ENCODE measurements around the gene CNTN5. TPM values are rescaled to one million over a fixed set of nuclear protein-coding genes. Genes with fewer than 3 reads are reported as not detected.

CNTN5 gene
- total and polyA plus RNA-seq, 10 of the 15 experiments (the other 5 are each of a cell fraction or from before 2014, with no cell fraction given), result 0.01 TPM; not detected in 9

DNA sequence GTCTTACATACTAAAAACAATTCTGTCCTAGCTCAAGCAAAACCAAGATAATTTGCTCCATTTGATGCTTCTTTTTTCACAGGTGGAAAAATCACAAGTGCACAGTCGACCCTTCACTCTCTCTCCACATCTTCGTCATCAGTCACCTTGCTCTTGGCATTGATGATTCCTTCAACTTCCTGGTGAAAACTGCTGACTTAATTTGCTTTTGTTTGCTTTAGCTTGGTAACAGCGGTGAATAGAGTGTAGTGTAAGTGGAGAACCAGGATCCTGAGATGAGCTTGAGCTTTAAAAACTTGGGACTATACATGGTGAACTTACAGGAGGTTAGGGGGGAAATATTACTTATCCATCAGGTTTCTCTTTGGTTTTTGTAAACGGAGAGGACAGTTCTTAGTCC is 1335.3 kb downstream of the CNTN5 start (continued):
- no peak for TF ChIP-seq EED (IDR thresholded peaks at IDR 0.05; ENCODE audit: low read depth)

GRCh38 chr11:100359281-100359680 is 1338.5 kb downstream of the CNTN5 start:
- Histone ChIP-seq H3K4me1 (ENCODE audit: control insufficient read depth, insufficient read depth, low read length) (no peaks in the 10 kb centered on the region), H3K9me3 (replicated peaks; ENCODE audit: control insufficient read depth, insufficient read depth, low read length) (no peaks in the 10 kb centered on the region), H2AFZ (ENCODE audit: control insufficient read depth, low read depth, low read length) (no peak overlapping the region), H3K79me2 (ENCODE audit: control insufficient read depth, insufficient read depth, low read length) (no peaks in the 10 kb centered on the region), H3K9ac (ENCODE audit: control insufficient read depth, insufficient read depth, low read length) (no peak overlapping the region), H3K36me3 (ENCODE audit: control insufficient read depth in 2 of 2, insufficient read depth in 2 of 2, low read length in 1 of 2) (no peaks in the 10 kb centered on the region), H4K20me1 (ENCODE audit: control insufficient read depth, insufficient read depth) (no peaks in the 10 kb centered on the region), H3K27ac (ENCODE audit: control insufficient read depth, insufficient read depth) (no peak overlapping the region), H3K4me2 (ENCODE audit: control insufficient read depth, insufficient read depth) (no peak overlapping the region), H3K27me3 (replicated peaks in 1 of 2; ENCODE audit: control insufficient read depth in 2 of 2, insufficient read depth in 2 of 2, low read length in 1 of 2) (no peaks in the 10 kb centered on the region), H3K4me3 (no peak overlapping the region)
- no peak for ATAC-seq
- in situ Hi-C loops (cut with MboI), result no loop called here
- ChIA-PET SMC1A (ENCODE audit: uncharacterized antibody, unreplicated experiment) (no interaction called here), CTCF (no interaction called here), POLR2A (no interaction called here), RAD21 (ENCODE audit: unreplicated experiment) (no interaction called here)
- 31% methylated on average over 4 of the region's 4 CpGs for WGBS (ENCODE audit: insufficient coverage, insufficient replicate concordance, low lambda C conversion rate, missing lambda C conversion rate)
- TF ChIP-seq IKZF2 (IDR thresholded peaks at IDR 0.05), result no peak
- no peak for TF ChIP-seq ESRRA (IDR thresholded peaks at IDR 0.05; ENCODE audit: low read length)
- TF ChIP-seq TCF12 (IDR thresholded peaks at IDR 0.05; ENCODE audit: low read depth, low read length), result no peak
- no peak for TF ChIP-seq GATAD2B (conservative IDR thresholded peaks at IDR 0.05; ENCODE audit: low read depth)
- no peak for TF ChIP-seq IKZF1 (conservative IDR thresholded peaks at IDR 0.05)
- TF ChIP-seq MLLT1 (IDR thresholded peaks at IDR 0.05), result no peak
- TF ChIP-seq FOXK2 (IDR thresholded peaks at IDR 0.05), result no peak
- no peak for TF ChIP-seq ATF7 (IDR thresholded peaks at IDR 0.05; ENCODE audit: low read depth)
- no peak for TF ChIP-seq BCL3 (IDR thresholded peaks at IDR 0.05; ENCODE audit: borderline replicate concordance, insufficient read depth, low read depth, low read length, poor library complexity, severe bottlenecking)
- TF ChIP-seq, protein P1, sequence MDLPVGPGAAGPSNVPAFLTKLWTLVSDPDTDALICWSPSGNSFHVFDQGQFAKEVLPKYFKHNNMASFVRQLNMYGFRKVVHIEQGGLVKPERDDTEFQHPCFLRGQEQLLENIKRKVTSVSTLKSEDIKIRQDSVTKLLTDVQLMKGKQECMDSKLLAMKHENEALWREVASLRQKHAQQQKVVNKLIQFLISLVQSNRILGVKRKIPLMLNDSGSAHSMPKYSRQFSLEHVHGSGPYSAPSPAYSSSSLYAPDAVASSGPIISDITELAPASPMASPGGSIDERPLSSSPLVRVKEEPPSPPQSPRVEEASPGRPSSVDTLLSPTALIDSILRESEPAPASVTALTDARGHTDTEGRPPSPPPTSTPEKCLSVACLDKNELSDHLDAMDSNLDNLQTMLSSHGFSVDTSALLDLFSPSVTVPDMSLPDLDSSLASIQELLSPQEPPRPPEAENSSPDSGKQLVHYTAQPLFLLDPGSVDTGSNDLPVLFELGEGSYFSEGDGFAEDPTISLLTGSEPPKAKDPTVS (IDR thresholded peaks at IDR 0.05; ENCODE audit: low read depth, low read length), result no peak
- TF ChIP-seq ZNF217 (IDR thresholded peaks at IDR 0.05), result no peak
- no peak for DNase-seq (ENCODE audit: low read depth, low spot score)
- intact Hi-C loops (cut with micrococcal nuclease; ENCODE audit: unreplicated experiment), result no loop called here
- no peak for FAIRE-seq
- BruUV-seq (replicated peaks), result no TSS peak
